GM18508 (cell line): Measurements from ENCODE around the gene ABCD4.

ENCODE experiments used
- ATAC-seq: cut with Tn5 transposase; IDR thresholded peaks from one replicate; pipeline ENCODE4 v1.9.1; 2021; ENCODE audit warnings: moderate number of reproducible peaks; ENCODE audit not compliant: insufficient read depth, unreplicated experiment

The ABCD4 gene

GRCh38 chr14:74238974-74239847 is 63.5 kb downstream of the ABCD4 start, which contains the start of gene VSX2:
Gene VSX2, plus strand, starts transcription at chr14:74239449. Its CDS starts 113 bp downstream, at chr14:74239562.
- no peak for ATAC-seq

GRCh38 chr14:74237441-74237840 is 65.3 kb downstream of the ABCD4 start:
- no peak for ATAC-seq
